Right atrium auricular region (tissue), 2 donors: Measurements from ENCODE around the gene AGBL4. TPM values are rescaled to one million over a fixed set of nuclear protein-coding genes. Genes with fewer than 3 reads are reported as not detected.

Experiments
- DNase-seq: peaks from one replicate; pipeline ENCODE4 v3.0.0-alpha.2; 2019; ENCODE audit warnings: low spot score
- H3K27ac ChIP-seq, 2 donors: fragments of 200-600 bp; sonication (generic); 1 replicate in 1 of 2; 2 replicates in 1 of 2; pipeline ENCODE4 v1.5.1; 2016 to 2019
- H3K27me3 ChIP-seq, 2 donors: fragments of 200-600 bp; sonication (generic); one replicate each; pipeline versions ENCODE4 v1.5.1 to v1.6.0; 2017 to 2019
- H3K36me3 ChIP-seq: fragments of 200-600 bp; sonication (generic); one replicate; pipeline ENCODE4 v1.5.1; 2016
- H3K4me1 ChIP-seq, 2 donors: fragments of 200-600 bp; sonication (generic); one replicate each; pipeline versions ENCODE4 v1.5.1 to v1.6.0; 2017 to 2019
- H3K4me3 ChIP-seq, 2 donors: fragments of 200-600 bp; sonication (generic); 1 replicate in 1 of 2; 2 replicates in 1 of 2; pipeline ENCODE4 v1.5.1; 2017 to 2019; ENCODE audit warnings: mild to moderate bottlenecking in 1 of 2, moderate library complexity in 1 of 2
- H3K9me3 ChIP-seq, 2 donors: fragments of 200-600 bp; sonication (generic); one replicate each; pipeline ENCODE4 v1.5.1; 2019
- CTCF ChIP-seq, 2 donors: fragments of 200-600 bp; sonication (generic); IDR thresholded peaks; one replicate each; pipeline ENCODE4 v1.5.1; 2019; ENCODE audit warnings: antibody characterized with exemption in 2 of 2
- total RNA-seq, 2 donors: library from RNA; depleted of rRNA; stranded (reverse); fragments of >200 nt; gene quantifications; one replicate each; pipeline ENCODE4 v1.1.0, GENCODE V29; 2016

The AGBL4 gene
- total RNA-seq, 2 donors from 2014 or later = 0.94 to 1.7 TPM

- TF ChIP-seq CTCF (IDR thresholded peaks at IDR 0.05) = peak in 1 of 2 donors; percentile 29
- no peak overlapping the region for H3K4me3 ChIP-seq
- no peaks in the 10 kb centered on the region for H3K36me3 ChIP-seq
- DNase-seq = no peak
- no peak overlapping the region for H3K27ac ChIP-seq
- H3K9me3 ChIP-seq = no peaks in the 10 kb centered on the region
- H3K4me1 ChIP-seq = no peaks in the 10 kb centered on the region
- no peaks in the 10 kb centered on the region for H3K27me3 ChIP-seq
Observed at GRCh38 chr1:49104575-49104974, 919.2 kb downstream of the AGBL4 start.

DNA sequence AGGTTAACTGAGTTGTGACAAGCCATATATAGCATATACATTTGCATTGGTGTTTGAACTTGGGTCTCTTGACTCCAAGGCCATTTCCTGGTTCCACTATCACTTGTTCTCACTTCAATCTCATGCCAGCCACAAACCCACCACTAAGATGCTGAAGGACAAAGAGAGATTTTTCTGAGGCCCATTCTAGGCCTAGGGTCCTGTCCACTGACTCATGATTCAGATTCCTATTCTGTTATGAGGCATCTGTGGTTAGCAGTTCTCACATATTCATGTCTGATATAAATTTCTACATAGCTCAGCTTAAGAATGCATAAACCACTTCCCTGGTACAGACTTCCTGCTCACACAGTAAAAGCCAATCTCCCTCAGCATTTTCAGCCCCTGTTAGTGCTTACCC, 921.0 kb downstream of the AGBL4 start:
- TF ChIP-seq CTCF (IDR thresholded peaks at IDR 0.05) = no peak
- H3K36me3 ChIP-seq = no peaks in the 10 kb centered on the region
- H3K4me3 ChIP-seq = no peak overlapping the region
- H3K4me1 ChIP-seq = no peaks in the 10 kb centered on the region
- no peaks in the 10 kb centered on the region for H3K27me3 ChIP-seq
- no peak overlapping the region for H3K27ac ChIP-seq
- no peak for DNase-seq
- H3K9me3 ChIP-seq = no peaks in the 10 kb centered on the region

GRCh38 chr1:49098866-49099265, 924.9 kb downstream of the AGBL4 start:
- Histone ChIP-seq H3K36me3 (no peaks in the 10 kb centered on the region), H3K4me3 (no peak overlapping the region), H3K9me3 (no peaks in the 10 kb centered on the region), H3K4me1 (no peaks in the 10 kb centered on the region), H3K27me3 (no peaks in the 10 kb centered on the region), H3K27ac (no peak overlapping the region)
- TF ChIP-seq CTCF (IDR thresholded peaks at IDR 0.05) = no peak
- no peak for DNase-seq

DNA sequence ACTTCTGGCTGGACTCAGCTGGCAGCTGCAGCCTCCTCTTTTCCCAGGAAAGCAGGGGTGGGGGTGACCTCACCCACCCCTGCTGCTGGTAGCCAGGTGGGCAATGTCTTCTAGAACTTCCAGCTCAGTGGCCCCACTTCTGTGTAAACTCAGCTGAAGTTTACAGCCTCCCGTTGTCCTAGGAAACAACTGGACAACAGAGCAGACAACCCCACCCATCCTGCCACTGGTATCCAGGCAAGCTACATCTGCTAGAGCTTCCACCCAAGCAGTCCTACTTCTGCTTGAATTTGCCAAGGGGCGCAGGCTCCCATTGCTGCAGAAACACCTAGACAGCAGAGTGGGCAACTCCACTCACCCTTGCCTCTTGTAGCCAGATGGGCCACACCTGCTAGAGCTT, 937.4 kb downstream of the AGBL4 start:
- Histone ChIP-seq H3K4me1 (no peaks in the 10 kb centered on the region), H3K27ac (no peak overlapping the region), H3K4me3 (no peak overlapping the region), H3K36me3 (no peaks in the 10 kb centered on the region), H3K9me3 (no peaks in the 10 kb centered on the region), H3K27me3 (no peaks in the 10 kb centered on the region)
- no peak for DNase-seq
- TF ChIP-seq CTCF (IDR thresholded peaks at IDR 0.05) = no peak

GRCh38 chr1:49085079-49085478, 938.7 kb downstream of the AGBL4 start:
- no peak for DNase-seq
- no peak overlapping the region for H3K27ac ChIP-seq
- TF ChIP-seq CTCF (IDR thresholded peaks at IDR 0.05) = no peak
- H3K27me3 ChIP-seq = no peaks in the 10 kb centered on the region
- no peaks in the 10 kb centered on the region for H3K4me1 ChIP-seq
- no peaks in the 10 kb centered on the region for H3K9me3 ChIP-seq
- no peaks in the 10 kb centered on the region for H3K36me3 ChIP-seq
- no peak overlapping the region for H3K4me3 ChIP-seq

GRCh38 chr1:49060766-49061165, 963.0 kb downstream of the AGBL4 start:
- Histone ChIP-seq H3K4me1 (no peaks in the 10 kb centered on the region), H3K9me3 (no peaks in the 10 kb centered on the region), H3K36me3 (no peaks in the 10 kb centered on the region), H3K27me3 (no peaks in the 10 kb centered on the region), H3K4me3 (no peak overlapping the region), H3K27ac (no peak overlapping the region)
- no peak for DNase-seq
- TF ChIP-seq CTCF (IDR thresholded peaks at IDR 0.05) = no peak
